SHP77 (cell line): ENCODE results near the gene NID2.

Experiments used
- DNase-seq, 2 experiments: peaks; one replicate each; lab custom pipeline; 2025; lab: John Stamatoyannopoulos, UW

NID2 gene

GRCh38 chr14:52079239-52079959 lies 10.5 kb upstream of the NID2 start:
- no peak for DNase-seq

GRCh38 chr14:52078721-52079120 lies 9.9 kb upstream of the NID2 start:
- DNase-seq: no peak

GRCh38 chr14:52078095-52078531 lies 9.3 kb upstream of the NID2 start:
- no peak for DNase-seq

DNA sequence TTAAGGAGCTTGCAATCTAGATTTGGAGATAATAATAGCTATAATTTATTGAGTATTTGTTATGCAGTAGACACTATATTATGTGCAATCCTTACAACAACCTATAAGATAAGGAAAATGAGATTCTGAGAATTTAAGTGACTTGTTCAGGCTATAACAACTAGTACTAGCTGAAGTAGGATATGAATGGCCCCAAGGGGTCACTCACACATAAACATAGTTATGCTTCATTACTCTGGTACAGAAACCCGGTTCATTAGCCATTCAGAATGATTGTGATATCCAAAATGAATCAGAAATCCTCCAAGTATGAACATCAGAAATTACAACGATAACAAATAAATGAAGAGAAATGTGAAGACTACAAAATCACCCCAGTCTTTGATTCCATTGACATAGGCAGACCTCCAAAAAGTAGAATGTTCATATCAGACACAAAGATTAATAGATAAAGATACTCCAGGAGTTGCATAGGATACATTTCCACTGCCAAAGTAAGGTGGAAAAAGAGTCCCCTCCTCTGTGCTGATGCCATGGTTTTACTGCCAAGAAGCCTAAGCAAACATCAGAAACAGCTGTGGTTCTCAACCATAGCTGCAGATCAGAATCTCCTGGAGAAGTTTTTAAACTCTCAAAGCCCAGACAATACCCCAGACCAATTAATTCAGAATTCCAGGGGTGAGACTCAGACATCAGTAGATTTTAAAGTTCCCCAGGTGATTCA lies 8.6 kb upstream of the NID2 start:
- no peak for DNase-seq

DNA sequence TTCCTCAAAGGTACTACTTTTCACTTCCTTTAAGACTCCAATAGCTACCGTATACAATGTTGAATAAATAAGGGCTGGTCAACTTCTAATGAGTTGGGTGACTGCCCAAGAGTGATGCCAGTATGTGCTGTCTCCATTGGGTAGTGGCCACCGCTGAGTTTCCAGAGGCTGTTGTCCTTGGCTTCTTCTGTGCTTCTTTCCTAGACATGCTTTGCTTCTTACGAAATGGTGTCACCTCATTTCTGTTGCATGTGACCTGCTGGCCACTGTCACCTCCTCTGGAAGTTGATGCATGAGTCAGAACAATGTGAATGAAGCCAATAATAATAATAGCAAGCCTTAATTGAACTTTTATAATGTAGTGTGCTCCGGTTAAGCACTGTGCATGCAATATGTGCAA lies 7.5 kb upstream of the NID2 start:
- DNase-seq: no peak

GRCh38 chr14:52075371-52075770 lies 6.5 kb upstream of the NID2 start:
- DNase-seq: no peak

DNA sequence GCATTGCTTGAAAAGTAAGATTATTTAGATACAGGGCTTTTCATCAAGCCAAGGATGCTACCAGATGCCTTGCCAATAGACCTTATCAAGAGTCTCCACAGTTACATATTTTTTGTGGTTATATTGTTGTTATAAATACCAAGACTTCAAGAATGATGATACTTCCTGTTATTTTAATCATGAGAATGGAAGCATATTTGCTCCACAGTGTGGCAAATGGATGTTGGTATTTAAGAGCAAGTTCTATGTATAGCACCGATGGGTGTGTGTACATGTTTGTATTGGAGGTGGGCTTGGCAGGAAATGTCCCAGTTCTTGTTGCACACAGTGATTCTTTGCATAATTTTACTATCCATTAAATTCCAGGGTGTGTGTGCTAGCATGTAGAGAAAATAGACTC lies 4.4 kb upstream of the NID2 start:
- no peak for DNase-seq

GRCh38 chr14:52072266-52072780 lies 3.5 kb upstream of the NID2 start:
- no peak for DNase-seq

DNA sequence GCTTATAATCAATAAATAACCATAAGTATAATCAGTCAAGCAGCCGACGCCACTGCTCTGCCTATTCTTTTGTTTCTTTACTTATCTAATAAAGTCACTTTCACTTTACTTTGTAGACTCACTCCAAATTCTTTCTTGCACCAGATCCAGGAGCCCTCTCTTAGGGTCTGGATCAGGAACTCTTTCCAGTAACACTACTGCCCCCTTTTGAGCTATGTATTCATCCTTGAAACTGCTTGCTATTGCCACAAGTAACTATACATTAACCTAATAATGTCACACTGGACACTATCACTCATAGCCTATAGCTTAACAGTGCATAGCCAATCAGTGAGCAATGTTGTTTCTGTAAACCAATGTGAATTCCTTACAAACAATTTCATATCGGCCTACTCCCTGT lies 2.8 kb upstream of the NID2 start:
- no peak for DNase-seq

DNA sequence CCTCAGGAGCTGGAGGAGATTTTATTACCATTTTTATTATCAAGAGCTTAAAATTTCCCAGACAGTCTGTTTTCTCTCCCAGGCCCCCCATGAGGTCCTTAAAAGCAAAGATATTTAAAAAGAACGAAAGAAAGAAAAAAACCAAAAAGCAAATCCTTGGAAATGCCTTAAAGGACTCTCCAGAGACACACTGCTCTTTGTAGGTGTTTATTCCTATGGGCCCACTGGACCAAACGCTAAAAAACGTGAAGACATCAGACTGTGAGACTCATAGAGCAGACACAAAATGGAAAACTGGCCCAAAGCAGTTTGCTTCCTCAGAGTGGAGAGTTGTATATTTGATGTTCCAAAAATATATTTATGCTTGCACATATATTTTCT lies 1.2 kb upstream of the NID2 start:
- no peak for DNase-seq

- DNase-seq: no peak
Observed at GRCh38 chr14:52069307-52070050, 620 bp upstream of the NID2 start.

- DNase-seq: no peak
Observed at GRCh38 chr14:52067873-52068614, 815 bp downstream of the NID2 start.

- no peak for DNase-seq
Observed at GRCh38 chr14:52064174-52064573, 4.7 kb downstream of the NID2 start.

GRCh38 chr14:52063052-52063462 lies 5.8 kb downstream of the NID2 start:
- no peak for DNase-seq

DNA sequence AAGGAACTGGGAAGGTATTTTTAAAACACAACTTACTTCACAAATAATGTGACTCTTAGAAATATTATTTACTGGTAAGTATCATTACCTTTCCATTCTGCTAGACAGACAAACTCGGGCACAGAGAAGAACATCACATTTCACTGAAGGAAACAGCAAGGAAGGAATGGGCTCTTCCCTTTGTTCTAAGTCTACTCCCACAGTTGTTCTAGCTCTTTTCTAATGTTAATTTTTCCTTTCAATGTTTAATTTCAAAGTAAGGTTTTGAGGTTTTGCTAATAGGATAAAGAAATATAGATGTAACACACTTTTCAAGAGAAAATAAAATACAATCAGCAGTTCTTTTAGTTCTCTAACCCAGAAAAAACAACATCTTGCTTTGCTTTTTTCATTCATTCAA lies 7.0 kb downstream of the NID2 start:
- no peak for DNase-seq

DNA sequence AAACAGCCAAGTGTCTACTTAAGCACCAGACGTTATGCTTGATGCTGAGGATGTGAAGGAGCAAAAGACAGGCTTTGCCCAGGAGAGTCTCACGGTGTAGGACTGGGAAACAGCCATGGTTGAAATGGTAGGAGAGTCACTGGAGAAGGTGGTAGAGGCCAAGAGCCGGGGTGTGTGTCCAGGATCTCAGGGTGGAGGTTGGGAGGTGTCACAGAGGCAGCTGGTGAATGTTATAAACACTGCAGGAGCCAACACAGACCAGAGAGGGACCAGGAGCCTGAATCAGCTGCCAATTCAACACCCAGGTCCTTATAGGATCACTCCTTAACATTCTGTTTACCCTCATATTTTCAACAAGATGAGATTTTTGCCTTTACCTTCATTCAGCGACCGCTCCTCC lies 7.5 kb downstream of the NID2 start:
- DNase-seq: no peak

- DNase-seq: no peak
Observed at GRCh38 chr14:52060080-52060479, 8.8 kb downstream of the NID2 start.

DNA sequence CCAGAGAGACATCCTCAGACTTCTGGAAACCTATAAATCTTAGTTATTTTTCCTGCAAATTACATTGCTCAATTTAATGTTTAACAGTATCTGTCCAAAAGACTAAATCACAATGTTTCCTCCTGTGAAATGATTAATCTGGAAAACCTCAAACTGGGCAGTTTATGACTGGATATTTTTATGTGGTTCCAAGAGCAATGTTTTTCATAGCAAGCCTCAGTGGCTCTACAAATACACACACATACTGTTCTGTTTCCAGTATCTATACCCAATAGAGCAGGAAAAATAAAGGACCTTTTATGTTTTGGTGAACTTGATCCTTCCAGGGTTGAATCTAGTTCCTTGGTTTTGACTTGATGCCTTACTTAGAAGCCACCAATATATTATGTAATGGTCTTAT lies 9.2 kb downstream of the NID2 start:
- DNase-seq: no peak

DNA sequence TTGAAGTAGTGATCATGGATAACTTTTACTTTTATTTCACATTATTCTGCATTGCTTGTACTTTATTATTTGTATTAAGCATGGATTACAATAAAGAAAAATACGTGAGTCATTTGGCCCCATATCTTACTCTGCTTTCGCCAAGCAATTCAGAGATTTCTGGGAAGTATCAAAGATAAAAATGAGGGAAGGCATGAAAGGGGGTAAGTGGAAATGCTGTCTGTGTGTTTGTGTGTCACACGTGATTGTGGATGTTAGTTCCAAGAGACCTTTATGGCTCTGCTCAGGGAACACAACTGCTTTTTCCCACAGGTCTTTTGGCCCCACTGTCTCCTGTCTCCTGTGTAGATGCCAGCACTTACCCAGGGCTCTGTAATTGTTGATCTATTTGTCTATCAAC lies 10.5 kb downstream of the NID2 start:
- no peak for DNase-seq

DNA sequence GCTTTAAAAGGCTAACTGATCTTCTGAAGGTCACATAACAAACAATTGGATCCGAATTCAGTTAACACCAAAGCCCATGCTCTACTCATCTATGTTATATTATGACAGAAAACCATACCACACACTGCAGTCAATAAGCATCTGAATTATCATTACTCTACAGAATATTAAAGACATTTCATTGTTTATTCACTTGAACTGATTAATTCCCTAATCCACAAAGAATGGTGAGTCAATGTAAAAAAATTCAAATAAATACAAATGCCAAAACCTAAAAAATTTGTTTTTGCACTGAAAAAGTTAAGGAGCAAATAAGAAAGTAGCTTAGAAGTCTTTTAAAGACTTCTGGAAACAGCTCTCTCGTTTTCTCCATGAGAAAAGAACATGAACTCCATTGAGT lies 13.7 kb downstream of the NID2 start:
- no peak for DNase-seq

GRCh38 chr14:52054678-52055077 lies 14.2 kb downstream of the NID2 start:
- DNase-seq: no peak

DNA sequence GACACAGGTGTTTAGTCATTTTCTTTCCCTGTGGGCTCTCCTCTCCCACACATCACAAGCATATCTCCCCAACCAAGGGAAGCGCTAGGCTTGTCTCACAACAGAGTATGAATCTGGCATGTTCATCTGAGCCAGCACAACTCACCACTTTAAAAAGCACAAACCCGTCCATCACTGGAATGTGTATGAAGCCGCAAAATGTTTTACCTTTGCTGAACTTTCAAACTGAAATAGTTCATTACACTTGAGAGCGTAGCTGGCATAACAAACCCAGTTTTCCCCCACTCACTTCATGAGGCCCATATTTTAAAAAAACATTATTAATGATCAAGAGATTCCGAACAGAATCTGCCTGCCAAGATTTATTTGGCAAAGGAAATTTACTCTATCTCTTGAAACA lies 15.8 kb downstream of the NID2 start:
- no peak for DNase-seq
